GM12878 (cell line): ENCODE results near the gene MAP2K2. TPM values are rescaled to one million over a fixed set of nuclear protein-coding genes. Genes with fewer than 3 reads are reported as not detected.

Experiments
- ATAC-seq: fragments of 200-7000 bp; cut with Tn5 transposase; 3 replicates; pipeline ENCODE4 v1.9.1; 2020; ENCODE audit warnings: mild to moderate bottlenecking, moderate library complexity
- BruUV-seq: library from RNA; stranded (reverse); fragments of 400-500 nt; replicated peaks from 2 replicates; lab custom pipeline; 2021; lab: Mats Ljungman, UMichigan
- CTCF ChIA-PET: fragments of 300-600 bp; sonication (Branson Sonifier 250); formaldehyde crosslinking; extraction: SDS; loops from one replicate; lab custom pipeline; 2021; ENCODE audit warnings: inconsistent platforms; lab: Yijun Ruan, JAX
- POLR2A ChIA-PET: fragments of 350-600 bp; formaldehyde crosslinking; extraction: SDS; loops from one replicate; lab custom pipeline; 2021; ENCODE audit warnings: inconsistent platforms; lab: Charles Lee
- RAD21 ChIA-PET: fragments of 300-600 bp; sonication (Branson Sonifier 250); formaldehyde crosslinking; loops from one replicate; lab custom pipeline; 2023; ENCODE audit warnings: antibody characterized with exemption; ENCODE audit not compliant: unreplicated experiment; lab: Charles Lee
- SMC1A ChIA-PET: fragments of 300-600 bp; sonication (Branson Sonifier 250); formaldehyde crosslinking; loops from one replicate; lab custom pipeline; 2023; ENCODE audit not compliant: unreplicated experiment, uncharacterized antibody; lab: Charles Lee
- DNase-seq: peaks from one replicate; pipeline ENCODE4 v3.0.0-alpha.2; 2011; ENCODE audit warnings: low read depth, low spot score
- FAIRE-seq: peaks from 3 replicates; lab custom pipeline; 2011; peaks lifted over from hg19 to GRCh38; lab: Jason Lieb, UNC
- H2AFZ ChIP-seq: 2 replicates; pipeline ENCODE4 v1.6.0; 2011; ENCODE audit warnings: low read depth, low read length, control low read depth; ENCODE audit not compliant: control insufficient read depth
- H3K27ac ChIP-seq: 2 replicates; pipeline ENCODE4 v1.5.1; 2011; ENCODE audit warnings: control low read depth; ENCODE audit not compliant: control insufficient read depth, insufficient read depth
- H3K27me3 ChIP-seq, 2 experiments: replicated peaks in 1 of 2; 2 replicates each; pipeline versions ENCODE4 v1.6.0 to v1.6.1; 2011; ENCODE audit warnings: low read length in 1 of 2; ENCODE audit not compliant: control insufficient read depth in 2 of 2, insufficient read depth in 2 of 2
- H3K36me3 ChIP-seq, 2 experiments: 2 replicates each; pipeline ENCODE4 v1.5.1; 2011; ENCODE audit warnings: low read length in 1 of 2; ENCODE audit not compliant: control insufficient read depth in 2 of 2, insufficient read depth in 2 of 2
- H3K4me1 ChIP-seq: 2 replicates; pipeline ENCODE4 v1.6.1; 2011; ENCODE audit warnings: mild to moderate bottlenecking, low read length, moderate library complexity, mixed read lengths; ENCODE audit not compliant: control insufficient read depth, insufficient read depth
- H3K4me2 ChIP-seq: 2 replicates; pipeline ENCODE4 v1.6.0; 2011; ENCODE audit warnings: control low read depth; ENCODE audit not compliant: control insufficient read depth, insufficient read depth
- H3K4me3 ChIP-seq: fragments of 200-600 bp; sonication (generic); 2 replicates; pipeline ENCODE4 v1.5.1; 2016
- H3K79me2 ChIP-seq: 2 replicates; pipeline ENCODE4 v1.6.0; 2011; ENCODE audit warnings: low read length; ENCODE audit not compliant: control insufficient read depth, insufficient read depth
- H3K9ac ChIP-seq: 2 replicates; pipeline ENCODE4 v1.8.0; 2011; ENCODE audit warnings: low read length, control low read depth, mixed read lengths; ENCODE audit not compliant: control insufficient read depth, insufficient read depth
- H3K9me3 ChIP-seq: replicated peaks from 3 replicates; pipeline ENCODE4 v1.5.1; 2011; ENCODE audit warnings: mild to moderate bottlenecking, low read length; ENCODE audit not compliant: control insufficient read depth, insufficient read depth
- H4K20me1 ChIP-seq: 2 replicates; pipeline ENCODE4 v1.6.0; 2011; ENCODE audit not compliant: control insufficient read depth, insufficient read depth
- KDM1A ChIP-seq: fragments of 200-600 bp; sonication (generic); IDR thresholded peaks from 2 replicates; pipeline ENCODE4 v1.6.1; 2016; ENCODE audit warnings: borderline replicate concordance
- POLR2A ChIP-seq: IDR thresholded peaks from 2 replicates; pipeline ENCODE4 v1.6.1; 2011; ENCODE audit warnings: low read depth, mild to moderate bottlenecking, low read length
- POLR2AphosphoS2 ChIP-seq: IDR thresholded peaks from 2 replicates; pipeline ENCODE4 v1.6.1; 2011; ENCODE audit warnings: low read depth, mild to moderate bottlenecking, low read length, improper control_type of control experiment, moderate library complexity
- YBX1 ChIP-seq: fragments of 450-650 bp; IDR thresholded peaks from 2 replicates; pipeline ENCODE4 v1.6.1; 2016; ENCODE audit warnings: antibody characterized with exemption
- WGBS: methylation state at CpG from one replicate; pipeline ENCODE4 v1.1.6; 2016; ENCODE audit warnings: low lambda C conversion rate; ENCODE audit not compliant: insufficient replicate concordance, insufficient coverage; ENCODE audit errors: missing lambda C conversion rate; 5-methylcytosine and 5-hydroxymethylcytosine counted together
- in situ Hi-C: fragments of 300-500 bp; cut with MboI; formaldehyde crosslinking; loops from 9 replicates; pipeline ENCODE4 v1.14.3; 2018; ENCODE audit warnings: mixed read lengths
- intact Hi-C: fragments of 100-400 bp; cut with micrococcal nuclease; formaldehyde crosslinking; loops from one replicate; pipeline ENCODE4 v1.14.2; 2022; ENCODE audit not compliant: unreplicated experiment
- polyA plus RNA-seq, 11 experiments: library from polyadenylated mRNA; depleted of rRNA in 4 of 11; unstranded in 6 of 11; stranded (reverse) in 5 of 11; fragments of >200 nt; fragmentation: Nextera tagmentation in 4 of 11; fragmentation: Illumina TruSeq in 1 of 11; extraction: Ambion mirVana in 4 of 11; extraction: Trizol in 1 of 11; gene quantifications; 1 replicate in 1 of 11; 2 replicates in 10 of 11; pipeline versions ENCODE4 v1.2.1 to v1.2.3, GENCODE V29; 2011 to 2016; ENCODE audit warnings: inconsistent platforms in 2 of 11, missing spikeins in 2 of 11, low read depth in 1 of 11
- total RNA-seq, 4 experiments: library from RNA; depleted of rRNA in 3 of 4; stranded (reverse); fragments of >200 nt in 3 of 4; fragmentation: Illumina TruSeq in 1 of 4; extraction: Trizol in 1 of 4; gene quantifications; 2 replicates each; pipeline versions ENCODE4 v1.2.1 to v1.2.3, GENCODE V29; 2013 to 2021
- TF ChIP-seq, protein P1 (sequence below): fragments of 450-650 bp; IDR thresholded peaks from 2 replicates; pipeline ENCODE4 v1.6.1; 2017; ENCODE audit warnings: mild to moderate bottlenecking, moderate library complexity
- TF ChIP-seq, protein P2 (sequence below): fragments of 450-650 bp; IDR thresholded peaks from 2 replicates; pipeline ENCODE4 v1.6.1; 2014; ENCODE audit warnings: mild to moderate bottlenecking

MAP2K2 gene
- total and polyA plus RNA-seq, 10 of the 15 experiments (the other 5 are each of a cell fraction or from before 2014, with no cell fraction given) = 1.00 to 210 (median 53.5) TPM

DNA sequence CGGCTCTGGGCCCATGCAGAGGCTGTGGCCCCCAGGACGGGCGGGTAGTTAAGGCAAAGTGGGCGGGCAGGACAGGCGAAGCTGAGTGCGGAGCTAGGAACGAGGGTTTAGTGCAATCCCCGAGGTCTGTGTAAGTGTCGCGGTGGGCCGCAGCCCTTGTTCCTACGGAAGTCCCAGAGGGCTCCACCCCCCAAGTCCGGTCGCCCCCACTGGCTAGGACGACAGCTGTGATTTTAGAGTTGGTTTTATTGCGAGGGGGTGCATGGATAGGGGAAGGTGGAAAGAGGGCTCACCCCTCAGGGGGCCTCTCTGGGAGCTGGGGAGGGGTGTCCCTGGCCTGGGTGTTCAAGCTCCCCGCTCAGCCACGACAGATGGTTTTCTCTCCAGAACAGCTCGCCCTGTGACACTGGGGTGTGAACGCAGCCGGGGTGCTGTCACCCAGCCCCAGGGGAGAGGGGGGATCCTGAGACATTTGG lies 78.9 kb downstream of the MAP2K2 start:
- DNase-seq = no peak
- H3K4me1 ChIP-seq = no peaks in the 10 kb centered on the region
- no peak overlapping the region for H3K4me3 ChIP-seq
- WGBS = 97% methylated on average over 16 of the region's 21 CpGs
- H3K27ac ChIP-seq = no peak overlapping the region
- no peaks in the 10 kb centered on the region for H4K20me1 ChIP-seq
- peaks cover 4 to 18% of the 10 kb centered on the region in 2 experiments; a peak in 3 of 4 replicates for H3K36me3 ChIP-seq
- no peak for ATAC-seq
- in situ Hi-C loops = no loop called here
- no TSS peak for BruUV-seq
- H3K79me2 ChIP-seq = peaks cover 6% of the 10 kb centered on the region
- FAIRE-seq = no peak
- TF ChIP-seq POLR2A (0 out of 2 replicates have a peak, but pooled peaks have one; percentile 15), YBX1 (no peak), KDM1A (no peak), POLR2AphosphoS2 (0 out of 2 replicates have a peak, but pooled peaks have one; percentile 31)
- TF ChIP-seq, protein P1, sequence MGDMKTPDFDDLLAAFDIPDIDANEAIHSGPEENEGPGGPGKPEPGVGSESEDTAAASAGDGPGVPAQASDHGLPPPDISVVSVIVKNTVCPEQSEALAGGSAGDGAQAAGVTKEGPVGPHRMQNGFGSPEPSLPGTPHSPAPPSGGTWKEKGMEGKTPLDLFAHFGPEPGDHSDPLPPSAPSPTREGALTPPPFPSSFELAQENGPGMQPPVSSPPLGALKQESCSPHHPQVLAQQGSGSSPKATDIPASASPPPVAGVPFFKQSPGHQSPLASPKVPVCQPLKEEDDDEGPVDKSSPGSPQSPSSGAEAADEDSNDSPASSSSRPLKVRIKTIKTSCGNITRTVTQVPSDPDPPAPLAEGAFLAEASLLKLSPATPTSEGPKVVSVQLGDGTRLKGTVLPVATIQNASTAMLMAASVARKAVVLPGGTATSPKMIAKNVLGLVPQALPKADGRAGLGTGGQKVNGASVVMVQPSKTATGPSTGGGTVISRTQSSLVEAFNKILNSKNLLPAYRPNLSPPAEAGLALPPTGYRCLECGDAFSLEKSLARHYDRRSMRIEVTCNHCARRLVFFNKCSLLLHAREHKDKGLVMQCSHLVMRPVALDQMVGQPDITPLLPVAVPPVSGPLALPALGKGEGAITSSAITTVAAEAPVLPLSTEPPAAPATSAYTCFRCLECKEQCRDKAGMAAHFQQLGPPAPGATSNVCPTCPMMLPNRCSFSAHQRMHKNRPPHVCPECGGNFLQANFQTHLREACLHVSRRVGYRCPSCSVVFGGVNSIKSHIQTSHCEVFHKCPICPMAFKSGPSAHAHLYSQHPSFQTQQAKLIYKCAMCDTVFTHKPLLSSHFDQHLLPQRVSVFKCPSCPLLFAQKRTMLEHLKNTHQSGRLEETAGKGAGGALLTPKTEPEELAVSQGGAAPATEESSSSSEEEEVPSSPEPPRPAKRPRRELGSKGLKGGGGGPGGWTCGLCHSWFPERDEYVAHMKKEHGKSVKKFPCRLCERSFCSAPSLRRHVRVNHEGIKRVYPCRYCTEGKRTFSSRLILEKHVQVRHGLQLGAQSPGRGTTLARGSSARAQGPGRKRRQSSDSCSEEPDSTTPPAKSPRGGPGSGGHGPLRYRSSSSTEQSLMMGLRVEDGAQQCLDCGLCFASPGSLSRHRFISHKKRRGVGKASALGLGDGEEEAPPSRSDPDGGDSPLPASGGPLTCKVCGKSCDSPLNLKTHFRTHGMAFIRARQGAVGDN = no peak
- TF ChIP-seq, protein P2, sequence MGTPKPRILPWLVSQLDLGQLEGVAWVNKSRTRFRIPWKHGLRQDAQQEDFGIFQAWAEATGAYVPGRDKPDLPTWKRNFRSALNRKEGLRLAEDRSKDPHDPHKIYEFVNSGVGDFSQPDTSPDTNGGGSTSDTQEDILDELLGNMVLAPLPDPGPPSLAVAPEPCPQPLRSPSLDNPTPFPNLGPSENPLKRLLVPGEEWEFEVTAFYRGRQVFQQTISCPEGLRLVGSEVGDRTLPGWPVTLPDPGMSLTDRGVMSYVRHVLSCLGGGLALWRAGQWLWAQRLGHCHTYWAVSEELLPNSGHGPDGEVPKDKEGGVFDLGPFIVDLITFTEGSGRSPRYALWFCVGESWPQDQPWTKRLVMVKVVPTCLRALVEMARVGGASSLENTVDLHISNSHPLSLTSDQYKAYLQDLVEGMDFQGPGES = no peak
- intact Hi-C loops = no loop called here
- ChIA-PET SMC1A (no interaction called here), CTCF (no interaction called here), POLR2A (interaction anchor here (0.7 to 1.2 kb wide), 2 partner anchors 12 to 15 kb away, joined by 4 read pairs; no protein-coding TSS in a partner anchor), RAD21 (no interaction called here)
- no peaks in the 10 kb centered on the region; the same call in 2 of the 3 replicates for H3K9me3 ChIP-seq
- H3K9ac ChIP-seq = no peak overlapping the region
- no peak overlapping the region for H2AFZ ChIP-seq
- H3K4me2 ChIP-seq = no peak overlapping the region
- no peaks in the 10 kb centered on the region for H3K27me3 ChIP-seq
